A673 (cell line): ENCODE results near the gene FBXL17. TPM values are rescaled to one million over a fixed set of nuclear protein-coding genes. Genes with fewer than 3 reads are reported as not detected.
A peak's percentile ranks its signal among the peaks of the same experiment; 100 is the strongest.

Experiments used
- BruUV-seq: library from RNA; stranded (reverse); fragments of 400-500 nt; replicated peaks from 2 replicates; lab custom pipeline; 2021; lab: Mats Ljungman, UMichigan
- CTCF ChIA-PET: fragments of 300-600 bp; sonication (Branson Sonifier 250); formaldehyde crosslinking; loops from one replicate; lab custom pipeline; 2022; ENCODE audit warnings: antibody characterized with exemption; lab: Charles Lee
- POLR2A ChIA-PET: fragments of 300-600 bp; sonication (Branson Sonifier 250); formaldehyde crosslinking; loops from one replicate; lab custom pipeline; 2022; ENCODE audit warnings: antibody characterized with exemption; ENCODE audit not compliant: low non-redundant PET; lab: Charles Lee
- DNase-seq: peaks from one replicate; pipeline ENCODE4 v3.0.0-alpha.2; 2015; ENCODE audit warnings: low spot score
- H3K27ac ChIP-seq: fragments of 200-600 bp; sonication (generic); 2 replicates; pipeline ENCODE4 v1.5.1; 2016; ENCODE audit warnings: mixed run types, low read depth, mild to moderate bottlenecking, mixed read lengths, antibody characterized with exemption, low read length; ENCODE audit not compliant: poor library complexity, severe bottlenecking
- H3K27me3 ChIP-seq: fragments of 200-600 bp; sonication (generic); replicated peaks from 2 replicates; pipeline ENCODE4 v1.6.1; 2017; ENCODE audit warnings: mixed run types, low read depth, mild to moderate bottlenecking, mixed read lengths, antibody characterized with exemption, low read length; ENCODE audit not compliant: insufficient read depth, poor library complexity
- H3K36me3 ChIP-seq: fragments of 200-600 bp; sonication (generic); 2 replicates; pipeline ENCODE4 v1.6.1; 2016; ENCODE audit warnings: mixed run types, mild to moderate bottlenecking, mixed read lengths, antibody characterized with exemption, low read length; ENCODE audit not compliant: insufficient read depth, poor library complexity, severe bottlenecking
- H3K4me1 ChIP-seq: fragments of 200-600 bp; sonication (generic); 2 replicates; pipeline ENCODE4 v1.6.1; 2017; ENCODE audit warnings: mixed run types, mild to moderate bottlenecking, mixed read lengths, antibody characterized with exemption, low read length; ENCODE audit not compliant: insufficient read depth, poor library complexity, severe bottlenecking
- H3K4me3 ChIP-seq: fragments of 200-600 bp; sonication (generic); 2 replicates; pipeline ENCODE4 v1.5.1; 2016; ENCODE audit warnings: low read depth, mixed run types, mild to moderate bottlenecking, mixed read lengths, low read length; ENCODE audit not compliant: poor library complexity, severe bottlenecking
- H3K9me3 ChIP-seq: fragments of 200-600 bp; sonication (generic); 2 replicates; pipeline ENCODE4 v1.6.1; 2016; ENCODE audit warnings: mixed run types, low read depth, mild to moderate bottlenecking, mixed read lengths, antibody characterized with exemption, low read length; ENCODE audit not compliant: poor library complexity, severe bottlenecking
- EZH2 ChIP-seq: fragments of 200-600 bp; sonication (generic); IDR thresholded peaks from 2 replicates; pipeline ENCODE4 v1.6.1; 2017; ENCODE audit warnings: borderline replicate concordance, low read depth, mild to moderate bottlenecking, mixed read lengths, antibody characterized with exemption, low read length; ENCODE audit not compliant: poor library complexity, severe bottlenecking
- intact Hi-C: fragments of 100-400 bp; cut with micrococcal nuclease; formaldehyde crosslinking; loops from one replicate; pipeline ENCODE4 v1.10.0; 2022; ENCODE audit not compliant: unreplicated experiment
- total RNA-seq: library from RNA; stranded (reverse); gene quantifications from 2 replicates; pipeline ENCODE4 v1.2.3, GENCODE V29; 2021
- TF ChIP-seq, protein P1 (sequence below): fragments of 300-800, 200-600 bp; sonication (generic); conservative IDR thresholded peaks from 2 replicates; pipeline ENCODE4 v1.5.1; 2017; ENCODE audit warnings: low read depth, mild to moderate bottlenecking, antibody characterized with exemption, low read length, moderate library complexity, mixed read lengths

Gene FBXL17
- total RNA-seq, 1 experiment from 2014 or later: 5.7 TPM

DNA sequence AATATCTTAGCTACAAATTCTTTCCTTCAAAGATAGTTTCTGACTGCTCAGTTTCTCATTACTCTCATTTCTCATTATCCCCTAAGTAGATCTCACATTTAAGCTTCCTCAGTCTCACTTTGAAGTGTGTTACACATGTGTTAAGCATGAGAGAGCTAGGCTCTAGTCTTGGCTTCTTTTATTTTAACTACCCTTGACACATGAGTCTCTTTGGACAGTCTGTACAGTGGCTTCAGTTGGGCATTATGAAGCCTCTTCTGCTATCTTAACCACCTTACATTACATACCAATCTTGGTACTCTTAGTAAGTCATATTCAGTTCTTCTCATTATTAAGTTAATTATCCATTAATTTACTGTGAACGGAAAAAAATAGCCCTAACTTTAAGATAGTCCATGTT lies 232.5 kb downstream of the FBXL17 start:
- intact Hi-C loops: loop anchor here (5.0 kb wide), 1 partner anchor 198 kb away; no protein-coding TSS in a partner anchor
- H3K27ac ChIP-seq: no peak overlapping the region
- no peaks in the 10 kb centered on the region for H3K27me3 ChIP-seq
- ChIA-PET CTCF (interaction anchor here (1.0 kb wide), 1 partner anchor 196 kb away, joined by 4 read pairs; no protein-coding TSS in a partner anchor), POLR2A (no interaction called here)
- BruUV-seq: no TSS peak
- no peak for TF ChIP-seq EZH2
- TF ChIP-seq, protein P1, sequence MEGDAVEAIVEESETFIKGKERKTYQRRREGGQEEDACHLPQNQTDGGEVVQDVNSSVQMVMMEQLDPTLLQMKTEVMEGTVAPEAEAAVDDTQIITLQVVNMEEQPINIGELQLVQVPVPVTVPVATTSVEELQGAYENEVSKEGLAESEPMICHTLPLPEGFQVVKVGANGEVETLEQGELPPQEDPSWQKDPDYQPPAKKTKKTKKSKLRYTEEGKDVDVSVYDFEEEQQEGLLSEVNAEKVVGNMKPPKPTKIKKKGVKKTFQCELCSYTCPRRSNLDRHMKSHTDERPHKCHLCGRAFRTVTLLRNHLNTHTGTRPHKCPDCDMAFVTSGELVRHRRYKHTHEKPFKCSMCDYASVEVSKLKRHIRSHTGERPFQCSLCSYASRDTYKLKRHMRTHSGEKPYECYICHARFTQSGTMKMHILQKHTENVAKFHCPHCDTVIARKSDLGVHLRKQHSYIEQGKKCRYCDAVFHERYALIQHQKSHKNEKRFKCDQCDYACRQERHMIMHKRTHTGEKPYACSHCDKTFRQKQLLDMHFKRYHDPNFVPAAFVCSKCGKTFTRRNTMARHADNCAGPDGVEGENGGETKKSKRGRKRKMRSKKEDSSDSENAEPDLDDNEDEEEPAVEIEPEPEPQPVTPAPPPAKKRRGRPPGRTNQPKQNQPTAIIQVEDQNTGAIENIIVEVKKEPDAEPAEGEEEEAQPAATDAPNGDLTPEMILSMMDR: no peak
- no peak overlapping the region for H3K4me3 ChIP-seq
- H3K36me3 ChIP-seq: no peaks in the 10 kb centered on the region
- DNase-seq: no peak
- no peaks in the 10 kb centered on the region for H3K9me3 ChIP-seq
- H3K4me1 ChIP-seq: no peaks in the 10 kb centered on the region

DNA sequence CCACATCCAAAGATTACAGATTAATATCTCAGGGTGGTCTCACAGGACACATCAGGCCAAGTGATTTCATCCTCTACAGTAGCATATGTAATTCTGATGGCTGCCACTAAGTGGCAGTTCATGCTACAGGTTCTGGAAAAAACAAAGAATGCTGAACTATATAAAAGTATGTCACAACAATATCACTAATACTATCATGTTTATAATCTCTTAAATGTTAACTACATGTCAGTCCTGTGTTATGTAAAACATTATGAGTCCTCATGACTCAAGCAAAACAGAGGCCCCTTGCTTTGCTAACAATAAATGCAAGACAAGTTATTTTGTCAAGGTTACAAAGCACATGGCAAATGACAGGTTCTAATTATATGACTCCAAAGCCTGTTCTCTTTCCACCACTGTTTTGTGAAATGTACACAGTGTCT lies 233.2 kb downstream of the FBXL17 start:
- no peak for TF ChIP-seq EZH2
- TF ChIP-seq, protein P1: peak; percentile 62
- no peaks in the 10 kb centered on the region for H3K4me1 ChIP-seq
- H3K27me3 ChIP-seq: no peaks in the 10 kb centered on the region
- peak; percentile 15 for DNase-seq
- H3K4me3 ChIP-seq: no peak overlapping the region
- intact Hi-C loops: loop anchor here (5.0 kb wide), 1 partner anchor 199 kb away; no protein-coding TSS in a partner anchor
- no peaks in the 10 kb centered on the region for H3K36me3 ChIP-seq
- no peak overlapping the region for H3K27ac ChIP-seq
- ChIA-PET POLR2A (no interaction called here), CTCF (interaction anchor here (1.0 kb wide), 1 partner anchor 197 kb away, joined by 4 read pairs; no protein-coding TSS in a partner anchor)
- H3K9me3 ChIP-seq: no peaks in the 10 kb centered on the region
- no TSS peak for BruUV-seq

DNA sequence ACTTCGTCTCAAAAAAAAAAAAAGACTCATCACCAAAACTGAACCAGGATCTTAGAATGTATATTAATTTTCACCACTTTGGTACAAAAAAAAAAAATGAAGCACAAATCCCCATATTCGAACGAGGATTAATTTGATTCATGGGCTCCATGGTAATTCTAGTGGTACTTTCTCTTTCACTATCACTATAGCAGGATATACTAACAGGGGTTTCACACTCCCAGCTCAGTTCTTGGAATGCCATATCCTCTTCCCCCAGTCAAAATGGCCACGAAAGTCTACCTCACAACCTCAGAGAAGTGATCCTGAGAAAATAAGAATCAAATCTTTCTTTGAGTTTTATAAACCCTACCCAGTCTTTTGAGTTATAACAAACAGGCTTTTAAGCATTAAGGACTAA lies 235.7 kb downstream of the FBXL17 start:
- no peaks in the 10 kb centered on the region for H3K9me3 ChIP-seq
- H3K36me3 ChIP-seq: no peaks in the 10 kb centered on the region
- ChIA-PET CTCF (no interaction called here), POLR2A (interaction anchor here (0.6 kb wide), 1 partner anchor 11 kb away, joined by 8 read pairs; no protein-coding TSS in a partner anchor)
- TF ChIP-seq, protein P1: no peak
- TF ChIP-seq EZH2: no peak
- no peak overlapping the region for H3K27ac ChIP-seq
- intact Hi-C loops: loop anchor here (5.0 kb wide), 1 partner anchor 201 kb away; no protein-coding TSS in a partner anchor
- no peak overlapping the region for H3K4me3 ChIP-seq
- no peak for DNase-seq
- no peaks in the 10 kb centered on the region for H3K4me1 ChIP-seq
- BruUV-seq: no TSS peak
- no peaks in the 10 kb centered on the region for H3K27me3 ChIP-seq
